ENCODE data around the gene RUSF1.

RUSF1 gene

DNA sequence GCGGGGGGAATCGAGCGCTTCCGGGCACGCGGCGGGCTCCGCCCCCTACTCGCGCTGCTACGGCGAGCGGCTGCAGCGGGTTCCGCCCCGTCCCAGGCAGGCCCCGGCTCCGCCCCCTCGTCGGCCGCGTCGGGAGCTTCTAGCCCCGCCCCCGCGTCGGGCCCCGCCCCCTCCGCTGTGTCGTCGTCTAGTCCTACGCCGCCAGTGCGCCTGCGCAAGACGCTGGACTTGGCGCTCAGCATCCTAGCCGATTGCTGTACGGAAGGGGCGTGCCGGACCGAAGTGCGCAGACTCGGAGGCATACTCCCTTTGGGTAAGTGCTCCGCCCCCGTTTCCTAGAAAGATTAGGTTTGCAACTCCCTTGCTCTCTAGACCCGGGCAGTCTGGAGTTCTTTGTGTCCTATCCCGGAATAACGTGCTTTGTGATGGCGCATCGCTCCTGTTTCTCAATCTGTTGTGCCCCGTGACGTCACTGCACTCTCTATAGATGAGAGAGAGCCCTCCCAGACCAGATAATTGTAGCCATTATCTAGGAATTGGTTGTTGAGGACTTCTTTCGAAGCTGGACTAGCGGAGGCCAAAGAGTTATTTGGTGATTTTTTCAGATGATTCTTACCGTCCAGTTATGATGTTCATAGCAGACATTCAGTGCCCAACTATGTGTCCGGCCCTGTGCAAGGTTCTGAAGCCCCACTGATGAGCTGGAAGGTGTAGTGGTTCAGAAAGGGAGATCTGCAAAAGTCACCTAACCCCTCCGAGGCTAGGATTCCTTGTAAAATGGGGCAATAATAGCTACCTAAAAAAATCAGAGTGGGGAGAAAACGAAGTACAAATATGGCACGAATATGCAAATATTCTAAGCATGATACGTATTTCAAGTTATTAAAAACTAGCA, 48.3 kb downstream of the RUSF1 start:
- TF ChIP-seq GATA3 (IDR thresholded peaks at IDR 0.05; ENCODE audit: low read depth, low read length) (no peak), GATA2 (IDR thresholded peaks at IDR 0.05; ENCODE audit: low read depth, low read length) (0 out of 2 replicates have a peak, but pooled peaks have one; percentile 2)

DNA sequence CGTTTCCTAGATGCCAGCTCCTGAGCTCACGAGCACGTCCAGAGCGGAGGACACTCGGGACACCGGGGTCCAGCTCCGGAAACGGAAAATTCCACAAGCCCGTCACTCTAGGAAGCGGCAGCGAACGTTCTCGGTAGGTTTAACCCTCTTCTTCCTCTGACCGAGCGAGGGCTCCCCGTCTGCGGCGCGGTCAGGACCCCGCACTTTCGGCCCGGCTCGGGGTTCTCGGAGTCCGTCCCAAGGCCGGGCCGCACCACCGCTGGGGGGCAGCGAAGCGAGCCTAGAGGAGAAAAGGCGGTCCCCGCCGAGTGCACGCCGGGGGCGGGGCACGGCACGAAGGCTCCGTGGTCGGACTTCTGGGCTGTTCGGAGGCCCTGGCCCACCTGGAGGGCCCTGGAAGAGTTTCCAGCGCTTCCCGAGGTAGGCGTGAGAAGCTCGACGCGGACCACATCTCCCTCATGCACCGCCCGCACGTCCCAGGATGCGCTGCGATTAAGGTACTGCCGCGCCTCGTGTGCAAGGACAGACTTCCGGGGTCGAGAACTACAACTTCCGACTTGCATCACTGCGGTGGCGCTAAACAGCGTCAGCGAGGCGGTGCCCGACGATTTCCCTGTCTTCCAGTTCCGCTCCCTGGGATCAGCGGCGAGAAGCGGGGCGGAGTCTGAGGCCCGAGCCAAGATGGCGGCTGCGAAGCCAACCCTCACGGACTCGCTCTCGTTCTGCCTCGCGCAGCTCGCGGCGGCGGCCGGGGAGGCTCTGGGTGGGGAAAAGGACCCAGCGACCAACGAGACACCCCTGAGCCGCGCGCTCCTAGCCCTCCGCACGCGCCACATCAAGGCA, 49.1 kb downstream of the RUSF1 start, which contains the start of gene ARMC5:
Gene ARMC5, plus strand, starts transcription at position 658 of the 843 bp plus-strand sequence. Its CDS starts 24 bp downstream, at position 682.
- TF ChIP-seq GATA2 (IDR thresholded peaks at IDR 0.05; ENCODE audit: low read depth, low read length) (0 out of 2 replicates have a peak, but pooled peaks have one; percentile 5), GATA3 (IDR thresholded peaks at IDR 0.05; ENCODE audit: low read depth, low read length) (no peak)

DNA sequence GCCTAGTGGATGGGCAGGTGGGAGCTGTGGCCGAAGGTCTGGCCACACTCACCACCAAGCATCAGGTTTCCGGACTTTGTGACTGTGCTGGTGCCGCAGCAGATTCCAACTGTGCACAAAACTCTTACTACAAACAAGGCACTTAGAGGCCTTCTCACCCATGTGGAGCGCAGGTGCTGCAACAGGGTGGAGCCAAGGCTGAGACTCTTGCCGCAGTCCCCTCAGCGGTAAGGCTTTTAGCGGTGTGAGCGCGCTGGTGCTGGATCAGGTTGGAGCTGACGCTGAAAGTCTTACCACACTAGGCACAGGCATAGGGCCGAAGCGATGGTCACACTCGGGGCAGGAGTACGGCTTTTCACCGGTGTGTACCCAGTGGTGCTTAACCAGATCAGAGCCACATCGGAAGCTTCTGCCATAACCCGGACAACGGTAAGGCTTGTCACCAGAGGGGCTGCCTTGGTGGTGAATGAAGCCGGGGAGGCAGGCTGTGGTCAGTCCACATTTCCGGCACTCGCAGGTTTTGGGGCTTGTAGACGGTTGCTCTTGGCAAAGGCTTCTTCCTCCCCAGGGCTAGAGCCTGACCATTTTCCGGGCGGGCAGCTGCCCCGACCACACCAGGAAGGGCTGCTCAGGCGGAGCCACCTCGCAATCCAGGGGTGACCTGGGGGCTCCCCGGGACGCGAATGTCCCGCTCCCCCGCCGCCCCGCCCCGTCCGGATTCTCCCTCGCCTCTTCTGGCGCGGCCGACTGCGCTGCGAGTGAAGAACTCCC, 49.9 kb downstream of the RUSF1 start:
- no peak for TF ChIP-seq GATA2 (IDR thresholded peaks at IDR 0.05; ENCODE audit: low read depth, low read length)
- no peak for TF ChIP-seq GATA3 (IDR thresholded peaks at IDR 0.05; ENCODE audit: low read depth, low read length)

GRCh38 chr16:31456988-31457360, 51.2 kb downstream of the RUSF1 start:
- no peak for TF ChIP-seq GATA3 (IDR thresholded peaks at IDR 0.05; ENCODE audit: low read depth, low read length)
- TF ChIP-seq GATA2 (IDR thresholded peaks at IDR 0.05; ENCODE audit: low read depth, low read length), result no peak

- TF ChIP-seq GATA2 (IDR thresholded peaks at IDR 0.05; ENCODE audit: low read depth, low read length), result no peak
These were observed 52.4 kb downstream of the RUSF1 start for GRCh38 chr16:31455601-31456314.

DNA sequence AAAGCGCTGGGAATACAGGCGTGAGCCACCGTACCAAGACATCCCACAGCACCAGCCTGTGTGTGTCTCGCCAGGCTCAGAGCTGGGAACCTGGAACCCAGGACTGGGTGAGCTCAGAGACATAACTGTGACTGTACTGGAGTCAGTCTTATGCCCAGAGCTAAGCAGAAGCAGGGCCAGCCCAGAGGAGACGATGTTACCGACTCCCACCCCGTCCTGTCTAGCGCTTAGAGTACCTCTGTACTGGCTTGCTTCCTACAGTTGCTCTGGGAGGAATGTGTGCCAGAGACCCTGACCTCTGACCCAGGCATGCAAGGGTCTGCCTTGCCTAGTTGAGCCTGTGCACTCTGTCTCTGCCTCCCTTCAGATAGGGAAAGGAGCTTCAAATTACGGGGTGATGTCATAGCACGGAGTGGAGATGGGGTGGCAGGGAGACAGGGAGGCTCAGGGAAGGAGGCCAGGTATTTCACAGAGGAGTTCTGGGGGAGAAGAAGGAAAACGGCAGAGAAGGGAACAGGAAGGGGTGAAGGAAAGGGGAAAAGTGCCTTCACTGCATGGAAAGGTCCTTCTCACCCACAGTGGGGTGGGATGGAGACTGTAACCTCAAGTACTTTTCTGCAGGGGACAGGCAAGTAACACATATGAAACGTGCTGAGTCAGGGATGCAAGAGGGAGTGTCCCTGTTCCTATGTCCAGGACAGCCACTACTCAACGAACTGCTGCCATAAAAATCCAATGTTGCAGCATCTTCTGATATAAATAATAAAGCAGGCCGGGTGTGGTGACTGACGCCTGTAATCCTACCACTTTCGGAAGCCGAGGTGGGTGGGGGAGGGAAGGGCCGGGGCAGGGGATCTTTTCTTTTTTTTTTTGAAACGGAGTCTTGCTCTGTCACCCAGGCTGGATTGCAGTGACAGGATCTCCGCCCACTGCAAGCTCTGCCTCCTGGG, 54.7 kb downstream of the RUSF1 start:
- no peak for TF ChIP-seq GATA3 (IDR thresholded peaks at IDR 0.05; ENCODE audit: low read depth, low read length)
- TF ChIP-seq GATA2 (IDR thresholded peaks at IDR 0.05; ENCODE audit: low read depth, low read length), result no peak

DNA sequence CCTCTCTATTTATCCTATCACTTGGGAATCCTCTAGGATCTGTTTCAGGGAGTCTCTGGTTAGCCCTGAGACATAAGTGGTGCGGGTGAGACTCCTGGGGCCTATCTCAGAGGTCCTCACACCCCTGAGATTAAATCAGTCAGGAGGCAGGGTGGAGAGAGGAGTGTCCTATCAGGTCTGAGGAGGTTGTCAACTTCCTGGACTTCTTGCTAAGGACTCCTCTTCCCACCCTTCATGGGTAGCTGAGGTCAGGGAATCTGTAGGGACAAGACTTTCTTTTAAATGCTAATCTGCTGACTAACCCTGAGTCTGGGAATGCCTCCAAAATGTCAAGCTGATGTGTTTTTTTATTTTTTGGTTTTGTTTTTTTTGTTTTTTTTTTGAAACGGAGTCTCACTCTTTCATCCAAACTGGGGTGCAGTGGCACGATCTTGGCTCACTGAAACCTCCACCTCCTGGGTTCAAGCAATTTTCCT, 55.5 kb downstream of the RUSF1 start:
- TF ChIP-seq GATA3 (IDR thresholded peaks at IDR 0.05; ENCODE audit: low read depth, low read length), result no peak
- TF ChIP-seq GATA2 (IDR thresholded peaks at IDR 0.05; ENCODE audit: low read depth, low read length), result no peak

DNA sequence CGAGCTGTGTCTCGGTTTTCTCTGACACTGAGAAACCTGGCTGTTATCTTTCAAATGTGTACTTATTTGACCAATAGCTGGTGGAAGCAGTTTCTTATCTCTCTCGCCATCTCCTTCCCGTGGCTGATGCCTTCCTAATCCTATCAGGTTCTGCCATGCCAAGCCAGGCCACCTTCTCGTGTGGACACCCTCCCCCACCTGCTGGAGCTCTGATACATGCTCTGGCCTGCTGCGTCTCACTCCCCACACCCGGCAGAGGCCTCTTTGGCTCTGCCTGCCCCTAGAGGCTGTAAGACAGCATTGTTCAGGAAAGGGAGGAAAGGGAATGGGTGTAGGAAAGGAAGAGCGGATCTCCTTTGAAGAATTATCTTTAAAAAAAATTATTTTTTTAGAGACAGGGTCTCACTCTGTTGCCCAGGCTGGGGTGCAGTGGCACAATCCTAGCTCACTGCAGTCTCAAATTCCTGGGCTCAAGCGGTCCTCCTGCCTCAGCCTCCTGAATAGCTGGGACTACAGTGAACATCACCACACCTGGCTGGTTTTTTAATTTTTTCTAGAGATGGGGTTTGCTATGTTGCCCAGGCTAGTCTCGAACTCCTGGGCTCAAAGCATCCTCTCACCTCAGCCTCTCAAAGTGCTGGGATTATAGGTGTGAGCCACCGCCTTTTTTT, 56.4 kb downstream of the RUSF1 start:
- TF ChIP-seq GATA2 (IDR thresholded peaks at IDR 0.05; ENCODE audit: low read depth, low read length), result peak; percentile 88
- no peak for TF ChIP-seq GATA3 (IDR thresholded peaks at IDR 0.05; ENCODE audit: low read depth, low read length)

DNA sequence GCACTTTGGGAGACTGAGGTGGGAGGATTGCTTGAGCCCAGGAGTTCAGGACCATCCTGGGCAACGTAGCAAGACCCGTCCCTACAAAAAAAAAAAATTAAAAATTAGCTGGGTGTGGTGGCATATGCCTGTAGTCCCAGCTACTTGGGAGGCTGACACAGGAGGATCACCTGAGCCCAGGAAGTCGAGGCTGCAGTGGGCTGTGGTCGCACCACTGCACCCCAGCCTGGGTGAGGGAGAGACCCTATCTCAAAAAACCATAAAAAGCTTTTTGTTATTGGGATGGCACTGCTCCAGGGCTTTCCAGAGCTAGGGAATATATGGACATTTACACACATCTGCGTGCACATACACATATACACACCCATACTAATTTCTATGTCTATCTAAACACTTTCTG, 57.0 kb downstream of the RUSF1 start:
- TF ChIP-seq GATA2 (IDR thresholded peaks at IDR 0.05; ENCODE audit: low read depth, low read length) (no peak), GATA3 (IDR thresholded peaks at IDR 0.05; ENCODE audit: low read depth, low read length) (no peak)

- TF ChIP-seq GATA3 (IDR thresholded peaks at IDR 0.05; ENCODE audit: low read depth, low read length), result no peak
- TF ChIP-seq GATA2 (IDR thresholded peaks at IDR 0.05; ENCODE audit: low read depth, low read length), result no peak
These were observed 66.2 kb downstream of the RUSF1 start for GRCh38 chr16:31441956-31442355.

GRCh38 chr16:31440516-31441184, 67.5 kb downstream of the RUSF1 start:
- TF ChIP-seq GATA3 (IDR thresholded peaks at IDR 0.05; ENCODE audit: low read depth, low read length), result no peak
- TF ChIP-seq GATA2 (IDR thresholded peaks at IDR 0.05; ENCODE audit: low read depth, low read length), result no peak
